Measurements from ENCODE around the gene ASB3. TPM values are rescaled to one million over a fixed set of nuclear protein-coding genes. Genes with fewer than 3 reads are reported as not detected.

The ASB3 gene
- total and polyA plus RNA-seq, 4 donors, result 7.0 to 54.9 (median 18.1) TPM

DNA sequence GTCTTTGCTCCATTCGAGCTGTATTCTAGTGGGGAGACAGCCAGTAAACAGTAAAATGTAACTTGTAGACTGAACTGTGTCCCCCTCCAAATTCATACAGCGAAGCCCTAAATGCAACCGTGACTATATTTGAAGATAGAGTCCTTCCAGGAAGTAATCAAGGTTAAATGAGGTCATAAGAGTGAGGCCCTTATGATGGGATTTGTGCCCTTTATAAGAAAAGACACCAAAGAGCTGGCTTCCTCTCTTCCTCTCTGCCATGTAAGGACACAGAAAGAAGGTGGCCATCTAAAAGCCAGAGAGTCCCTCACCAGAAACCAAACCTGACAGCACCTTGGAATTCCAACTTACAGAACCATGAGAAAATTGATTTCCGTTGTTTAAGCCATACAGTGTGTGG, 41.6 kb upstream of the ASB3 start:
- 94 to 98% methylated on average over 4 of the region's 4 CpGs for WGBS, 2 donors
- H3K4me3 ChIP-seq, result no peak overlapping the region
- peaks cover 0 to 4% (median under 1%) of the 10 kb centered on the region in 4 donors for H3K36me3 ChIP-seq (ENCODE audit: control insufficient read depth in 4 of 4, insufficient read depth in 4 of 4, low read length in 4 of 4)
- no peak overlapping the region for H3K27ac ChIP-seq (ENCODE audit: low read depth in 1 of 2, low read length in 1 of 2)
- no peak for DNase-seq
- H3K27me3 ChIP-seq (ENCODE audit: control insufficient read depth in 3 of 3, insufficient read depth in 3 of 3, low read length in 2 of 3), result no peaks in the 10 kb centered on the region
- H3K9ac ChIP-seq (ENCODE audit: insufficient read depth in 1 of 2, low read length in 2 of 2), result no peak overlapping the region
- ATAC-seq (ENCODE audit: insufficient read depth, low FRiP score), result no peak
- no peaks in the 10 kb centered on the region for H3K9me3 ChIP-seq (ENCODE audit: control insufficient read depth in 4 of 4, insufficient read depth in 3 of 4, low read length in 3 of 4)
- TF ChIP-seq, protein P1, sequence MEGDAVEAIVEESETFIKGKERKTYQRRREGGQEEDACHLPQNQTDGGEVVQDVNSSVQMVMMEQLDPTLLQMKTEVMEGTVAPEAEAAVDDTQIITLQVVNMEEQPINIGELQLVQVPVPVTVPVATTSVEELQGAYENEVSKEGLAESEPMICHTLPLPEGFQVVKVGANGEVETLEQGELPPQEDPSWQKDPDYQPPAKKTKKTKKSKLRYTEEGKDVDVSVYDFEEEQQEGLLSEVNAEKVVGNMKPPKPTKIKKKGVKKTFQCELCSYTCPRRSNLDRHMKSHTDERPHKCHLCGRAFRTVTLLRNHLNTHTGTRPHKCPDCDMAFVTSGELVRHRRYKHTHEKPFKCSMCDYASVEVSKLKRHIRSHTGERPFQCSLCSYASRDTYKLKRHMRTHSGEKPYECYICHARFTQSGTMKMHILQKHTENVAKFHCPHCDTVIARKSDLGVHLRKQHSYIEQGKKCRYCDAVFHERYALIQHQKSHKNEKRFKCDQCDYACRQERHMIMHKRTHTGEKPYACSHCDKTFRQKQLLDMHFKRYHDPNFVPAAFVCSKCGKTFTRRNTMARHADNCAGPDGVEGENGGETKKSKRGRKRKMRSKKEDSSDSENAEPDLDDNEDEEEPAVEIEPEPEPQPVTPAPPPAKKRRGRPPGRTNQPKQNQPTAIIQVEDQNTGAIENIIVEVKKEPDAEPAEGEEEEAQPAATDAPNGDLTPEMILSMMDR (IDR thresholded peaks at IDR 0.05; ENCODE audit: control extremely low read depth, extremely low read depth), result no peak
- H3K4me1 ChIP-seq (ENCODE audit: control insufficient read depth in 5 of 5, insufficient read depth in 5 of 5, low read length in 5 of 5), result peaks cover 0 to 17% (median 6%) of the 10 kb centered on the region in 5 donors

GRCh38 chr2:53827398-53828175, 40.8 kb upstream of the ASB3 start:
- ATAC-seq (ENCODE audit: insufficient read depth, low FRiP score) (no peak), DNase-seq (no peak)
- H3K4me1 ChIP-seq (ENCODE audit: control insufficient read depth in 5 of 5, insufficient read depth in 5 of 5, low read length in 5 of 5), result peaks cover 0 to 17% (median 6%) of the 10 kb centered on the region in 5 donors
- H3K36me3 ChIP-seq (ENCODE audit: control insufficient read depth in 4 of 4, insufficient read depth in 4 of 4, low read length in 4 of 4), result peaks cover 0 to 4% (median under 1%) of the 10 kb centered on the region in 4 donors
- no peak overlapping the region for H3K4me3 ChIP-seq
- H3K27me3 ChIP-seq (ENCODE audit: control insufficient read depth in 3 of 3, insufficient read depth in 3 of 3, low read length in 2 of 3), result no peaks in the 10 kb centered on the region
- H3K27ac ChIP-seq (ENCODE audit: low read depth in 1 of 2, low read length in 1 of 2), result no peak overlapping the region
- WGBS, 2 donors, result 88 to 97% methylated on average over 3 of the region's 3 CpGs
- TF ChIP-seq, protein P1 (IDR thresholded peaks at IDR 0.05; ENCODE audit: control extremely low read depth, extremely low read depth), result no peak
- no peak overlapping the region for H3K9ac ChIP-seq (ENCODE audit: insufficient read depth in 1 of 2, low read length in 2 of 2)
- no peaks in the 10 kb centered on the region for H3K9me3 ChIP-seq (ENCODE audit: control insufficient read depth in 4 of 4, insufficient read depth in 3 of 4, low read length in 3 of 4)

DNA sequence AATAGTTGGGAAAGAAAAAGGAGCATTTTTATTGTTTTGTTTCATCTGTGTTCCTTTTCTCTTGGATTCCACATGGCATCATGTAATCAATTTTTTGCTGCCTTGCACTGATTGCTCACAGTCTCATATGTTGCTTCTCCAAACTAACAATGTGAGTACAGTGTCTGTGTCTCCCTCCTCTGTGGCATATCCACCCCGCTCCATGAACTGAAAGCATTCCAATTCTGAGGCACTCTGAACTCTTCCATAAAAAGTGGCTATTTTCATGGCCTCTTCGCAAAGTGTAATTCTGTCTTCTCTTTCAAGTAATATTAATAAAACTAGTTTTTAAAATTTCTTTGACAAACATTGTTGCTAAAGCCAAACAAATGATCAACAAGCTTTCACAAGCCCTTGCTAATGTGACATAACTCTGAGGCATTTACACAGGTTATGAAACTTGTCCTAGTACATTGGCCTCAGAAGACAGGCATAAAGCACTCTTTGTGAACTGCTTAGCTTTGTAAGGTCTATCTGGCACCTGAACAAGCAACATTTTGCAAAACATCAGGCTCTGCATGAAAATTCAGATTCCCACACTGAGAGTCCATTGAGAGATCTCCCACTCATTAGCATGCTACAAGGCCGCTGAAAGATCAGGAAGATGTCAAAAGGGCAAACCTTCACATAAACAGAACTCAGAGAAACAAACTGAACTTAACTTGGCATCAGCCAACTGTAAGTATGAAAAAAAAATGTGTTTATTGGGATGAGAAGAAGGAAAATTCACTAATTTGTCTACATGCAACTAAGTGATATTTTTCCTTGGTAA, 40.0 kb upstream of the ASB3 start:
- DNase-seq (peak in 2 of 3 donors; percentile 21 to 32), ATAC-seq (ENCODE audit: insufficient read depth, low FRiP score) (no peak)
- TF ChIP-seq, protein P1 (IDR thresholded peaks at IDR 0.05; ENCODE audit: control extremely low read depth, extremely low read depth), result no peak
- Histone ChIP-seq H3K4me1 (ENCODE audit: control insufficient read depth in 5 of 5, insufficient read depth in 5 of 5, low read length in 5 of 5) (peaks cover 0 to 17% (median 6%) of the 10 kb centered on the region in 5 donors), H3K4me3 (no peak overlapping the region), H3K27me3 (ENCODE audit: control insufficient read depth in 3 of 3, insufficient read depth in 3 of 3, low read length in 2 of 3) (no peaks in the 10 kb centered on the region), H3K36me3 (ENCODE audit: control insufficient read depth in 4 of 4, insufficient read depth in 4 of 4, low read length in 4 of 4) (peaks cover 0 to 4% (median under 1%) of the 10 kb centered on the region in 4 donors), H3K9me3 (ENCODE audit: control insufficient read depth in 4 of 4, insufficient read depth in 3 of 4, low read length in 3 of 4) (no peaks in the 10 kb centered on the region), H3K27ac (ENCODE audit: low read depth in 1 of 2, low read length in 1 of 2) (no peak overlapping the region), H3K9ac (ENCODE audit: insufficient read depth in 1 of 2, low read length in 2 of 2) (no peak overlapping the region)
- WGBS, 2 donors, result 66 to 72% methylated on average over 3 of the region's 3 CpGs
